Measurements from ENCODE around the gene CLIC4. TPM values are rescaled to one million over a fixed set of nuclear protein-coding genes. Genes with fewer than 3 reads are reported as not detected.

The CLIC4 gene
- total and polyA plus RNA-seq, 9 of the 15 experiments (the other 6 are each of a cell fraction or from before 2014, with no cell fraction given) = 16.0 to 67.5 (median 38.4) TPM

GRCh38 chr1:24765308-24765988 is 20.2 kb downstream of the CLIC4 start (continued):
- TF ChIP-seq RNF219 (CRISPR knock-in tag; IDR thresholded peaks at IDR 0.05) (no peak), ZNF184 (CRISPR knock-in tag; IDR thresholded peaks at IDR 0.05) (no peak), ZBTB40 (IDR thresholded peaks at IDR 0.05) (peak; percentile 49; the same call in 1 of the 2 replicates), ZBTB40 (CRISPR knock-in tag; IDR thresholded peaks at IDR 0.05) (no peak), ZBTB2 (IDR thresholded peaks at IDR 0.05) (peak; percentile 56; the same call in 1 of the 2 replicates), RREB1 (CRISPR knock-in tag; IDR thresholded peaks at IDR 0.05) (peak; percentile 74; the same call in 1 of the 2 replicates), ESRRB (CRISPR knock-in tag; IDR thresholded peaks at IDR 0.05; ENCODE audit: borderline replicate concordance) (no peak), ZNF174 (CRISPR knock-in tag; IDR thresholded peaks at IDR 0.05) (no peak)

Data from K562 (cell line).